GM21717 (cell line): ENCODE data around the gene CDH5.

Source experiments
- ATAC-seq: cut with Tn5 transposase; IDR thresholded peaks from one replicate; pipeline ENCODE4 v1.9.1; 2021; ENCODE audit warnings: mild to moderate bottlenecking, moderate library complexity; ENCODE audit not compliant: unreplicated experiment

CDH5 gene

DNA sequence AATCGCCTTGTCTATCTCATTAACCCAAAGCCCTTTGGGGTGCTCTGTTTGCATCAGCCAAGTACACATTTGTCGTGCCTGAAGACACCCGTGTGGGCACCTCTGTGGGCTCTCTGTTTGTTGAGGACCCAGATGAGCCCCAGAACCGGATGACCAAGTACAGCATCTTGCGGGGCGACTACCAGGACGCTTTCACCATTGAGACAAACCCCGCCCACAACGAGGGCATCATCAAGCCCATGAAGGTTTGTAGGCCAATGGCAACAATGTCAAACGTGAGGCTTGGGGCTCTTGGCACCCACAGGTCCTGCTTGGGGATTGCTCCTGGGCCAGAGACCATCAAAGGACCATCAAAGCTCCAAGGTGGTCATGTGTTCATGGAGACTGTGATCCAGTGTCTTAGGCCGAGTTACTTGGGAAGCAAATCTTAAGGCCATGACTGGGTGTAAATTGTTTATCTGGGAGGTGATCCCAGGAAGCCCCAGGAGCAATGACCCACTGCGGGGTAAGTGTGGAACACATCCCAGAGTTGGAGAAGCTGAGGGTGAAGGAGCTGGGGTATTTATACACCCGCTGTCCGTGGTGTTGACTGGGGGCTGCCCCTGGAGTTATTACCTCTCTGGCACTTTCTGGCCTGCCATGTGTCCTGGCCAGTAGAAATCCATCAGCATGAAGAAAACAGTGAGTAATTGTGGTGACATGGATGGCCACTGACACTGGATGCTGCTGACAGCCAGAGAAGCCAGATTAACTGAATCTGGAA lies 24.0 kb downstream of the CDH5 start:
- ATAC-seq: no peak

DNA sequence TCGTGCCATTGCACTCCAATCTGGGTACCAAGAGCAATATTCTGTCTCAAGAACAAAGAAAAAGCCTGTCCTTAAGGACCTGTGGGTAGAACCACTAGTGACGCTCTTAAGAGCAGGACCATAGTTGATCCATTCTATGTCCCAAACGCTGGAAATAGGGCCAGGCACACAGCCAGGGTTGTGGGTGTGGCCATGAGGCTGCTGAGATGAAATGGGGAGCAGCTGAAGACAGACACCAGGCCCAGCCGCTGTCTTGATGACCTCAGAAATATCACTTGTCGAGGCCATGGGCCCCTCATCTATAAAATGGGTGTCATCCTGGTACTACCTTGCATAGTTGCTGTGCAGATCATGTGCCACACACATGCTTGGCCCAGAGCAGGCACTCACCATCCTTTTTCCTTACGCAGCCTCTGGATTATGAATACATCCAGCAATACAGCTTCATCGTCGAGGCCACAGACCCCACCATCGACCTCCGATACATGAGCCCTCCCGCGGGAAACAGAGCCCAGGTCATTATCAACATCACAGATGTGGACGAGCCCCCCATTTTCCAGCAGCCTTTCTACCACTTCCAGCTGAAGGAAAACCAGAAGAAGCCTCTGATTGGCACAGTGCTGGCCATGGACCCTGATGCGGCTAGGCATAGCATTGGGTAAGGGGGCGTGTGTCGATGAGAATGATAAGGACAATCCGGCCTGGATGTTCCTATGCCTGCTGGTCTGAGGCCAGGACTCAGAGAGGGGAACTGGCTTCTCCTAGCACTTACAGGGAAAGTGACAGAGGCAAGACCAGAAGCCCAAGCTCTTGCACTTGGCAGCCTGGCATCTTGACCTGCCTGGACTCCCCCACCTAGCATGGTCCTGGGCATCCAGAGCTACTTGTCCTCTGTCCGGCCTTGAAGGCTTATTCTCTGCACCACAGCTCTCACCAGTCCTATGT lies 25.5 kb downstream of the CDH5 start:
- no peak for ATAC-seq

DNA sequence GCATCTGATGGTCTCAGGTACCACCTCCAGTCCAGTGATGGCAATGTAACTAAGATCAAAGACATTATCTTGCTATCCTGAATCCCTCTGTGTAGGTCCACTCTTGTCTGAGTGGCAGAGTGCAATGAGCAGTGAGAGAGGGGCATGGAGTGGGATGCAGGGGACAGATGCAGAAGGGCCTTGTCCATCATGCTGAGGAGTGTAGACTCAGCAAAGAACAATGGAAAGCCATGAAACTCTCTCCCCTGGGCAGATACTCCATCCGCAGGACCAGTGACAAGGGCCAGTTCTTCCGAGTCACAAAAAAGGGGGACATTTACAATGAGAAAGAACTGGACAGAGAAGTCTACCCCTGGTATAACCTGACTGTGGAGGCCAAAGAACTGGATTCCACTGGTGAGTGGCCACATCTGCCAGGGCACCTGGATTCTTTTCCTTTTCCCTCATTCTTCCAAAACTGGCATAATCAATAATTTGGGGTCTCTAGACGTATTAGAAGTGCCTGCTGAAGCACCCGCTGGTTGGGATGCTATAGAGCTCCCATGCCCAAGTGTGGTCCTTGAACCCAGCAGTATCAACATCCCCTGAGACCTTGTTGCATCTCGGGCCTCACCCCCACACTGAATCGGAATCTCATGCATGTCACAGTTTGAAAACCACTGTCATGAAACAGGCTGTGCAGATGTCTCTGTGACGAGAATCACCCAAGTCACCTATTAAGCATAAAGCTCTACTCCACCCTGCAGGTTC lies 29.5 kb downstream of the CDH5 start:
- ATAC-seq: no peak

DNA sequence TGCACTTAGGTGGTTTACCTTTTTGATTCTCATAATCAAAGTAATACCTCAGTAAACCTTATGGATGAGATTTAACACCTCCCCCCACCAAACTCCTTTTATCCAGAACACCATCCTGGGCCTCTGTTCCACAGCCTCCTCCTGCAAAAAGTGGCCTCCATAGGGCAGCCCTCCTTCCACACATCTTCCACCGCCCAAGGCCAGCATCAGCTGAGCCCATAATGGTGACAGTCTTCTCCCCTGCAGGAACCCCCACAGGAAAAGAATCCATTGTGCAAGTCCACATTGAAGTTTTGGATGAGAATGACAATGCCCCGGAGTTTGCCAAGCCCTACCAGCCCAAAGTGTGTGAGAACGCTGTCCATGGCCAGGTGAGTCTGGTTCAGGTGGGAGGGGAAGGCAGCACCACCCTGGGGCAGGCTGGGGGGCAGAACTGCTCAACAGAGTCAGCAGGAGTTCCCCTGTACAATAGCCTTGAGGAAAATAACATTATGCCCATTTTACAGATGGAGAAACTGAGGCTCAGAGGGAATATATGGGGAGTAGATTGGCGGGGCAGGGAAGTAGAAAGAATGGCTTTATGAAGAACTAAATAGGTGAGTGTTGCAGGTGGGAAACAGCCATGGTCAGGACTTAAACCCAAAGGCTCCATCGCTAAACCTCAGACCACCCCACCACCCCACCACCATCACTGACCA lies 31.4 kb downstream of the CDH5 start:
- no peak for ATAC-seq

DNA sequence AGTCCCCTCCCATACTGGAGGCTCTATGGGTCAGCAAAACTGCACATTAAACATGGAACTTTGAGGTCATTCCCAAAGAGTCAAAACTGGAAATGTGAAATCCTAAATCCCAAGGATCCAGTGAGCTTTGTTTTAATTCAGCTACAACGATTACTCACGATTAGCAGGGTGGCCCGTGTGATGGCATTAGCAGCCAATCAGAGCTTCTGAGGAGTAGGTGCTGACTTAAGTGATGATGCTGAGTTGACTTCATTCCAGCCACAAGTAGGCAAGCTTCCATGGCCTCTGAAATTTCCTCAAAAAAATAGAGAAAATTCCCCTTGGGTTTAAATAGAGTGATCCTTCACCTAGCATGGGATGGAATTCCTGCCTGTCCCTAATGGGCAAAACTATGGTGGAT lies 32.5 kb downstream of the CDH5 start:
- ATAC-seq: no peak

DNA sequence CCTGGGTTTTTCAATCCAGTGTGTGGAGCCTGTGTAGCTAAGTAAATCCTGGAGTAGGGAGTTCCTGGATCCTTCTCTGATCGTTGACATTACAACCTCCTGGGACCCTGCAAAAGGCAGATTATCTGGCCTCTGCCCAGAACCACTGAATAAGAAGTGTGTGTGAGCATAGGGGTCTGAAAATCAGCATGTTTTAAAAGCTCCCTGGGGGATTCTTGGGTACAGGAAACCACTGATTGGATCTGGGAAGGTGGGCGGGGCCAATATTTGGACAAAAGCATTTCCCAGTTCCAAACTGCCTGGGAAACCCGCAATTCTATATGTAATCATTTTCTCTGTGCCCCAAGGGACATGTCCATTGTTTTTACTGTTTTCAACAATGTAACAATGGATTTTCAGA lies 33.4 kb downstream of the CDH5 start:
- no peak for ATAC-seq

DNA sequence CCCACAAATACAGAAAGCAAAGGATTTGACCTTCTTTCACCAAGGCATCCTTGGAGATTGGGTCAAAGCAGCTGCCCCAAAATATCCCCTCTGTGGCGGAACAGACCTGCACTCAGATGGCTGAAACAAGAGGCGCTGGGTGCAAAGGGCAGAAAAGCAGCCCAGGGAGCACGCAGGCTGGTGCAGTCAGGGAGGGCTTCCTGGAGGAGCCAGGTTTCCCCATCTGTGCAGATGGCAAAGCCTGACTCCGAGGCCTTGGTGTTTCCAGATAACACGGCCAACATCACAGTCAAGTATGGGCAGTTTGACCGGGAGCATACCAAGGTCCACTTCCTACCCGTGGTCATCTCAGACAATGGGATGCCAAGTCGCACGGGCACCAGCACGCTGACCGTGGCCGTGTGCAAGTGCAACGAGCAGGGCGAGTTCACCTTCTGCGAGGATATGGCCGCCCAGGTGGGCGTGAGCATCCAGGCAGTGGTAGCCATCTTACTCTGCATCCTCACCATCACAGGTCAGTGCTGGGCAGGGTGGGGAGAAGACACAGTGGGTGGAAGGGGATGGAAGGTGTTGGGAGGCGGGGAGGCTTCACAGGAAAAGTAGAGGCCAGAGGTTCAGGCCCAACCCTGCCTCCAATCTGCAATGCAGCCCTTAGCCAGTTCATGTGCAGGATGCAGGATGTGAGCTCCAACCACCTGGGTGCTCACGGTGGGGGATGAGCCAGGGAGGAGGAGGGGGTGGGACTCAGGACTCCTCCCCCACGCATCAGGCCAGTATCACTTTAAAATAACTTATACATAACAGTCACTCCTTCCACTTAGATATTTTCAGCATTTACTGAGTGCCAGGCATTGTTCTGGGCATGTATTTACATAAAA lies 34.3 kb downstream of the CDH5 start:
- no peak for ATAC-seq

DNA sequence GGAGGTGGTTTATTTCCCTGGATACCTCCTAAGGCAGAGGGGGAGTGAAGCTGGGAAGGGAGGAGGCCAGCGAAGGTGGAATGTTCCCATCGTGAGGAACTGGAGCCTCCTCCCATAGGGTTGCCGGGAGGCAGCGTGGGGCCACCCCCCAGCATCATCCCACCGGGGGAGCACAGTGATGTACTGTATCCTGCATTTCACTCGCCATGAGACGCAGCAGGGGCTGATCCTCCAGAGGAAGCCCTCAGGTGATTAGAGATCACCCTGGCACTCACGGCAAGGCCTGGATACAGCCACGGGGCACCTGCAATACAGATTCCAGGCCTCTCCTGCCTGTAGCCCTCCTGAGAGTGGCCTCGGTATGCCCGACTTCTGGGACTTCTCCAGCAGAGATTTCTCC lies 35.1 kb downstream of the CDH5 start:
- no peak for ATAC-seq

DNA sequence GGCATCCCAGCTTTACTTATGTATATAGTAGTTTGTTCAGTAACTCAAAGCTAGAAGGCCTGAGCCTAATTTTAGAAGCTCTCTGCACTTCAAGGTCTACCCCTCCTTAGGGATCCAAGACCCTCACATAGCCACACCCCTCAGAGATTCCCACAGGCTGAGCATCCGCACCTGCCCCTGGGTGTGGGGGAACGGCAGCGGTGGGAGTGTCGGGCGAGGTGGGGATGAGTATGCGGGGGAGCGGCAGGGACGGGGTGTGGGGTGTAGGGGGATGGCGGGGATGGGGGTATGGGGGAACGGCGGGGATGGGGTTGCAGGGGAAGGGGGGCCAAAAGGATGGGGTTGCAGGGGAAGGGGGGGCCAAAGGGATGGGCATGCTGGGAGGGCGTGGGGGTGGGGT lies 35.7 kb downstream of the CDH5 start:
- ATAC-seq: no peak

DNA sequence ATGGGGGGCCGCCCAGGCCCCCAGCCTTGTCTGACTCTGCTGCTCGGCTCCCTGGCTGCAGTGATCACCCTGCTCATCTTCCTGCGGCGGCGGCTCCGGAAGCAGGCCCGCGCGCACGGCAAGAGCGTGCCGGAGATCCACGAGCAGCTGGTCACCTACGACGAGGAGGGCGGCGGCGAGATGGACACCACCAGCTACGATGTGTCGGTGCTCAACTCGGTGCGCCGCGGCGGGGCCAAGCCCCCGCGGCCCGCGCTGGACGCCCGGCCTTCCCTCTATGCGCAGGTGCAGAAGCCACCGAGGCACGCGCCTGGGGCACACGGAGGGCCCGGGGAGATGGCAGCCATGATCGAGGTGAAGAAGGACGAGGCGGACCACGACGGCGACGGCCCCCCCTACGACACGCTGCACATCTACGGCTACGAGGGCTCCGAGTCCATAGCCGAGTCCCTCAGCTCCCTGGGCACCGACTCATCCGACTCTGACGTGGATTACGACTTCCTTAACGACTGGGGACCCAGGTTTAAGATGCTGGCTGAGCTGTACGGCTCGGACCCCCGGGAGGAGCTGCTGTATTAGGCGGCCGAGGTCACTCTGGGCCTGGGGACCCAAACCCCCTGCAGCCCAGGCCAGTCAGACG lies 36.2 kb downstream of the CDH5 start:
- no peak for ATAC-seq

DNA sequence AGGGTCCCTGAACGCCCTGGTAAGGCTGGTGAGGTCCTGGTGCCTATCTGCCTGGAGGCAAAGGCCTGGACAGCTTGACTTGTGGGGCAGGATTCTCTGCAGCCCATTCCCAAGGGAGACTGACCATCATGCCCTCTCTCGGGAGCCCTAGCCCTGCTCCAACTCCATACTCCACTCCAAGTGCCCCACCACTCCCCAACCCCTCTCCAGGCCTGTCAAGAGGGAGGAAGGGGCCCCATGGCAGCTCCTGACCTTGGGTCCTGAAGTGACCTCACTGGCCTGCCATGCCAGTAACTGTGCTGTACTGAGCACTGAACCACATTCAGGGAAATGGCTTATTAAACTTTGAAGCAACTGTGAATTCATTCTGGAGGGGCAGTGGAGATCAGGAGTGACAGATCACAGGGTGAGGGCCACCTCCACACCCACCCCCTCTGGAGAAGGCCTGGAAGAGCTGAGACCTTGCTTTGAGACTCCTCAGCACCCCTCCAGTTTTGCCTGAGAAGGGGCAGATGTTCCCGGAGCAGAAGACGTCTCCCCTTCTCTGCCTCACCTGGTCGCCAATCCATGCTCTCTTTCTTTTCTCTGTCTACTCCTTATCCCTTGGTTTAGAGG lies 37.1 kb downstream of the CDH5 start:
- ATAC-seq: no peak

DNA sequence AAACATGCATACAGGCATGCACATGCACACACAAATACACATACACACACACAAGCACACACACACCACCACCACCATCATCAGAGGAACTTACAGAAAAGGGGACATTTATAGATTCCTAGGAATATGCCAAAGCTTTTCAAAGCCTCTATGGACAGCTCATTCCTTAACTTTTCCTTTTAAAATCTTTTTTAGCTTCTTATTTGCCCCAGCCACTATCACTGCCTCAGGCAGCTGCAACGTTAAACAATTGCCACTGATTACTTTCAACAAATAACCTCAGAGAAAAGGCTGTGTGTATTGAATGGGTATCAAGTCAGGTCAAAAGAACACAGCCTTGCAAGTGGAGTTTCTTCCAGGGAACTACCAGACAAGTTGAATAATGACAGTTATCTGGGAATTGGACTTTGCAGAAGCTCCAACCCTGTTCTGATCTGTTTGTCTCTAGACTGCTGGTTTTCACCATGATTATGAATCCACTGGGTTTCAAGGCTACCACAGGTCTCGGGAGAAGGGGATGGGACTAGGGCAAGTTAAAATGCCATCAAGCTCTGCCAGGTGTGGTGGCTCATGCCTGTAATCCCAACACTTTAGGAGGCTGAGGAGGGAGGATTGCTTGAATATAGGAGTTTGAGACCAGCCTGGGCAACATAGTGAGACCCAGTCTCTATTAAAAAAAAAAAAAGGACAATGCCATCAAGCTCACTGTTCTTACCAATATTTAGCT lies 38.7 kb downstream of the CDH5 start:
- ATAC-seq: no peak

DNA sequence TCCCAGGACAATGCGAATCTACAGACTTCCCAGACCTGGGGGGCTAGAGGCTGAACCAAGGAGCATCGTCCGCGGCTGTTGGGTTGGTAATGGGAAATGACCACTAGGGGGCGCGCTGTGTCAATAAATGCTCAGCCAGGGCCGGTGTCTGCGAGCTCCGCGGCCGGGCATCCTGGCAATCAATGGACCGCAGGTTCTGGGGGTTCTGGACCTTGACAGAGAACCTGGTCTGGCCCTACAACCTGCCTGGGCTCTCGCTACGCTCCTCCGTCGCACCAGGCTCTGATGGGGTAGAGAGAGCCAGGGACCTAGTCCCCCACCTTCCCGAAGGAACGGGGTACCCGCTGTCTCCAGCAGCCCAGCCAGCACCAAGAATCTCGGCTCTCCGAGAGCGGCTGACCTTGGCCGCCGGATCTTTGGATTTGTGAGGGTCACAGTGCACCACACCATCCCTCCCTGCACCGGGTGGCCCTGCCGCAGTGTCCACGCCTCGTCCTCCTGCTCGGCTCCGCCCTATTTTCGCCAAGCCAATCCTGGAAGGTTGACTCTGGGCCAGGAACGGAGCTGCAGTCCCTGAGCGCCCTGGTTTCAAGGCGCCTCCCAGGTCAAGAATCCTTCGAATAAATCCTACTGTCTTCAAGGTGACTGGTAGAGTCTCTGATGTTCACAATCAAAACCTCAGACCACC lies 40.2 kb downstream of the CDH5 start:
- peak; percentile 87 for ATAC-seq

DNA sequence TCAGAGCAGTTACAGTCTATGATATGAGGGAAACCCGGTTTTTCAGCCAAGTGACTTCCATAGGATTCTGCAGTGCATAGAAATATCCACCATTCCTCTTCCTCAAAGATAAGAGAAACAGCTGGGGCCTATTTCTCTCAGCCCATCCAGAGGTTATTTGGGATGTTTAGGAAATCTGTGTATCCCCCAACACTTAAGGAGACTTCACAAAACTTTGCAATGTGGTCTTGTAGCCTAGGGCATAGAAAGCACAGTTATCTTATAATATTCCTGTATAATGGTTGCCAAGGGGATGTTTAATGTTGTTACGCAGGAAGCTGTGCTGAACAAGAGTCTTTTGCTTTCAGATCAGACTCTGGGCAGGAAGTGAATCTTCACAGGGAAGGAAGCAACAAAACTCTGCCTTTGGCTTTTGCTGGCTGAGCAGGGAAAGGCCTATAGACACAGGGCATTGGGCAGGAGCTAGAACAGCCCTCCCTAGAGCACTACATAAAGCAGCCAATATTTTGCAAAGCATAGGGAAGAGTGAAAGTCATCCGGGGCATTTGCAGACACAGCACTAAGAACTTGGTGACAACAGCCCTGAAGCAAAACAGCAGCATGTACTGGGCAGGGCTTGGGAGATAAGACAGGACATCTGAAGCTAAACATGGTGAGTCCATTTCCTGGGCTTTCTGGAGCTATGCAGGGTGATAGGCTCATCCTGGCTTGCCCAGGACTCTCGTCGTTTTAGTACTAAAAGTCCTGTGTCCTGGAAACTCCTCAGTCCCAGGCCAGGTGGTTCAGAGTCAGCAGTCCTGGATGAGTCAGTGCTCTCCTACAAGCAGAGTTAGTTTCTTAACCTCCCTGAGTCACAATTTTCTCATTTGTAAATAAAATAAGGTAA lies 41.9 kb downstream of the CDH5 start:
- no peak for ATAC-seq

DNA sequence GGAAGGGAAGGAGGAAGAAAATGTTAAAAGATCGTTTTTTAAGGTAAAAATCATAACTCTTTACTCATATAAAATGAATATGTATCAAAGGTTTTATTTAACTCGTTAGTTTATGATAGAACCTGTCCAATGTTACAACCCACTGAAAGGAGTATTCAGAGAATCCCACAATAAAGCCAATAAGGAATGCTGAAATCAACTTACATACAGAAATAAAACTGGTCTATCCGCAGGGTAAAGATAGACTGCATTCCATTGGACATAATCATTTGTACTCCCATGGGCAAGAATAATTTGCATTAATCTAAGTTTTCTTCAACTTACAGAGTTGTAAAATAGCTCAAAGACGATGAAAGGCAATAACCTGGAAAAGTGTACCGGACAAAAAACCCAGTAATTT lies 42.7 kb downstream of the CDH5 start:
- ATAC-seq: no peak

DNA sequence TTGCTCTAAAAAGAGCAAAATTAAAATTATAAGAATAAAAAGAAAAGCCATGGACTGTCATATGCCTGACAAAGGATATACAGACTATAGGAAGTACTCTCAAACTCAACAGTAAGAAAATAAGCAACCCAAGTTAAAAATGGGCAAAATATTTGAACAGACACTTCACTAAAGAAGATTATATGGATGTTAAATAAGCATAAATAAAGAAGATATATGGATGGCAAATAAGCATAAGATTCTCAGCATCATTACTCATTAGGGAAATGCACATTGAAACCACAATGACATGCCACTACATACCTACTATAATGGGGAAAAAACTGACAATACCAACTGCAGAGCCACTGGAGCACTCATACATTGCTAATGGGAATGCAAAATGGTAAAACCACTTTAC lies 45.7 kb downstream of the CDH5 start:
- ATAC-seq: no peak

DNA sequence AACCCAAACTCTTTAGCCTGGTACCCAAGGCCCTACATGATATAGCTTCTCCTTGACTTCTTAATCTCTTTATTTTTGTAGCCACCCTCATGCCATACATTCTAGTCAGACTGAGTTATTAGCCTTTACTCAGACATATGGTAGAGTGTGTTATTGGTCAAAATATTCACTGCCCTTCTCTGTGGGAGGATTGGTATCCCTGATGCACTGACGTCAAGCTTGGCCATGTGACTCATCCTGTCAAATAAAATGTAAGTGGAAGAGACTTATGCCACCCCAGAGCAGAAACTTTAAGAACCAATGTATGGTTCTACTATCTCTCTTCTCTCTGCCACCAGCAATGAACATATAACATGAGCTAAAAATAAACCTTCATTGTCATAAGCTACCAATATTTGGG lies 48.4 kb downstream of the CDH5 start:
- no peak for ATAC-seq
